HG02973 (cell line): Measurements from ENCODE around the gene SYCE1.
"Not testable (repeated sequence)": the region's sequence is repeated elsewhere in the genome, so short reads cannot be mapped to it uniquely, and the experiment has no call there.

Experiments used
- ATAC-seq: cut with Tn5 transposase; IDR thresholded peaks from one replicate; pipeline ENCODE4 v1.9.1; 2021; ENCODE audit warnings: moderate library complexity; ENCODE audit not compliant: unreplicated experiment

The SYCE1 gene

DNA sequence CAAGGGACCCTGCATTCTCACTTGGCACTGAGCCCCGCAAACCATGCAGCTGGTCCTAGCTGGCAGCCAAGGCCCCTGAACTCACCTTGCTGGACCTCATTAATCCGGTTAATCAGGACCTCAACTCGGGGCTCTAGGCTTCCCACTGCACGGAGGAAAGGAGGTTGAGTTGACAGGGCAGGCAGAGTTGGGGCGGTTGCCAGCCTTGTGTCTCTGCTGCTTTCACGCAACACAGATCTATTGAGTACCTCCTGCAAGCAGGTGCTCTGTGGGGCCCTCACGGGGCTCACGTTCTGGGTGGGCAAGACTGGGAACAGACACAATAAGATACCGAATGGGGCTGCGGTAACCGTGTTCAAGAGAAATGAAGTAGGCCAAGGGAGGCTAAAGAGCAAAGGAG lies 6.2 kb downstream of the SYCE1 start:
- no peak for ATAC-seq

DNA sequence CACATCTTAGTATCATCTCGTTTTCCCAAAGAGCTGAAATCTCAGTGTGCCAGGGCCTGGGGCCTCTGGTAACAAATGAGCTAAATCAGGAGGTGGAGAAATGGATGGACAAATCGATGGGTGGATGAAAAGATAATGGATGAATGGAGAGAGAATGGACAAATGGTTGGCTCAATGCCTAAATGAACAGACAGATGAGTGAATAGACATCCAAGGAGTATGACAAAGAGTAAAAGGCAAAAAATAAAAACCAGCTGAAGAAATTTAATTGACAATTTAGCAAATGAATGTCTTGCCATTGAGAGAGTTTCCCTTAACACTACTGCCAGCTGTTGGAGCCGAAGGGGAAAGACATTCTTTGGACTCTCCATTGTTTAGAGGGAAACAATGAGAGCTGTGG lies 8.0 kb downstream of the SYCE1 start:
- no peak for ATAC-seq

DNA sequence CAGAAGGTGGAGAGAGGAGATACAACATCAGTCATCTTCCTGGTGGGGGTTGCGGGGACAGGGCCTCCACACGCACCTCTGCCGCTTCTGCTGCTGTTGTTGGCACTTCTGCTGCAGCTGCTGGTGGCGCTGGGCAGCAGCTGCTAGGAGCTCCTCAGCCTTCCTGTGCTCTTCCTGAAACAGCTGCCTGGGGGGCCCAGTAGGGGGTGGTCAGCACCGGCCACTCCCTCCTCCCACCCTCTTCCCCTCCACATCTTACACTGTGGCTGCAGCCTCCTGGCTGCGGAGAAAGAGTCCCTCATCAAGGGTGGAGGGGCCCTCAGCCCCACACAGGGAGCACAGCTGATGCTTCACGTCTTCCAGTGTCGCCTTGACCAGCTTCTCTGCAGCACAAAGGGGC lies 9.9 kb downstream of the SYCE1 start:
- no peak for ATAC-seq

DNA sequence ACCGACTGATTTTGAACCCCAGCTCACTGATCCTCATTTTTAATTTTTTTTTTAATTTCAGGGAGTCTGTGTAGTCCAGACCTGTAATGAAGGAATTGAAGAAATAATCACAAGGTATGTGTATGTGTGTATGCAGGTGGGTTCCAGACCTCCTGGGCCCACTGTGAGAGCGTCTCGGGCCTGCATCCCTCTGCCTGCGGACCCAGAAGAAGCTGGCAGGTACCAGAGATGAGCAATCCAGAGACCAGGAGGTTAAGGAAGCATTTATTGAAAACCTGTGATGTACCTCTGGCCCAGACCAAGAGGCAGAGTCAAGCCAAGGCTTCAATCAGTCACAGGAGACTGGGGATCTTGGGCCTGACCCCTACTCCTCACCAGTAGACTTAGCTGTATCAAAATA lies 10.8 kb downstream of the SYCE1 start:
- ATAC-seq = no peak

DNA sequence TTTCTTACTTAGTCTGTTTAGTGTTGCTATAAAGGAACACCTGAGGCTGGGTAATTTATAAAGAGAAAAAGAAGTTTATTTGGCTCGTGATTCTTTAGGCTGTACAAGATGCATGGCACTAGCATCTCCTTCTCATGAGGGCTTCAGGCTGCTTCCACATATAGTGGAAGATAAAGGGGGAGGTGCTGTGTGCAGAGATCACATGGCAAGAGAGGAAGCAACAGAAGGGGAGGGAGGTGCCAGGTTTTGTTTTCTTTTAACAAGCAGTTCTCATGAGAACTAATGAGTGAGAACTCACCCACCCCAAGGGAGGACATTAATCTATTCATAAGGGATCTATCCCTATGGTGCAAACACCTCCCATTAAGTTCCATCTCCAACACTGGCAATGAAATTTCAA lies 20.9 kb downstream of the SYCE1 start:
- ATAC-seq = no peak

DNA sequence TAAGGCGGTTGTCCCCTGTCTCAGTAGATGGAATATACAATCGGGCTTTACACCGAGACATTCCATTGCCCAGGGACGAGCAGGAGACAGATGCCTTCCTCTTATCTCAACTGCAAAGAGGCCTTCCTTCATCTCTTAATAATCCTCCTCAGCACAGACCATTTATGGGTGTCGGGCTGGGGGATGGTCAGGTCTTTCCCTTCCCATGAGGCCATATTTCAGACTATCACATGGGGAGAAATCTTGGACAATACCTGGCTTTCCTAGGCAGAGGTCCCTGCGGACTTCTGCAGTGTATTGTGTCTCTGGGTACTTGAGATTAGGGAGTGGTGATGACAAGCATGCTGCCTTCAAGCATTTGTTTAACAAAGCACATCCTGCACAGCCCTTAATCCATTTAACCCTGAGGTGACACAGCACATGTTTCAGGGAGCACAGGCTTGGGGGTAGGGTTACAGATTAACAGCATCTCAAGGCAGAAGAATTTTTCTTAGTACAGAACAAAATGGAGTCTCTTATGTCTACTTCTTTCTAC lies 23.9 kb downstream of the SYCE1 start:
- ATAC-seq = not testable (repeated sequence)

DNA sequence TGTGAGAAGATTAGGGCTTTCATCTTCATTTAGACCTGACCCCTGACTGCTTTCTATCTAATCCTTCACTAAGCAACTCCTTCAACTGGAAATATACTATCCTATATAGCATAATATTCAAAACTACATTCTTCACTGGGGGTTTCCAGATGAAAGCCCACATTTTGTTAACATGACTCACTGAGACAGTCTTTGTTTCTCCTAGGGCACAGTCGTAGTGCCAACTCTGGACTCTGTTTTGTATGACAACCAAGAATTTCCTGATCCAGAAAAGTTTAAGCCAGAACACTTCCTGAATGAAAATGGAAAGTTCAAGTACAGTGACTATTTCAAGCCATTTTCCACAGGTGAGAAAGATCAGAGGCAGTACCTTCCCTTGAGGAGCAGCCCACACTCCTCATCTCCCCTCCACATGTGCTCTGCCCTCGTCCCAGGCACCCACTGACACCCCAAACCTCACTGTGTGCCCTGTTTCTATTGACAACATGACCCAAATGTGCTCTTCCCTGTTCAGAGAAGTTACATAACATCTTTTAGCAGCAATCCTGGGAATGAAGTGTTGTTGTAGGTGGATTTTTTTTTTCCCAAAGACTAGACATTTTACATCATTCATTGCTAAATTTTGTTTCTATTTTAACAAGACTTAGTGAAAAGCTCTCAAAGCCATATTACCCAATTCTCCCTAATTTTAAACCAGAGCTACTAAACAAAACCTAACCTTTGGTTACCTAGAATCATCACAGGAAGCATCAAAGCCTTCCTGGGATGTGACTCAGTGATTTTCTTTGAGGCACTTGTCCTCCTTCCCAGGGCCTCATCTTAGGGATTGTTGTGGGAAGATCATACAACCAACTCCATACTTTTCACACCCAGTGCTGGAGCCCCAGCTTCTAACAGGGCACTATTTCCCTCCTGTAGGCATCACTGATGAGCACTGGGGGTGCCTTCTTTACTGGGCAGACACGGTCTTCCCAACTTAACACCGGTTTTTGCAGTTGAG lies 27.5 kb downstream of the SYCE1 start:
- ATAC-seq = no peak

DNA sequence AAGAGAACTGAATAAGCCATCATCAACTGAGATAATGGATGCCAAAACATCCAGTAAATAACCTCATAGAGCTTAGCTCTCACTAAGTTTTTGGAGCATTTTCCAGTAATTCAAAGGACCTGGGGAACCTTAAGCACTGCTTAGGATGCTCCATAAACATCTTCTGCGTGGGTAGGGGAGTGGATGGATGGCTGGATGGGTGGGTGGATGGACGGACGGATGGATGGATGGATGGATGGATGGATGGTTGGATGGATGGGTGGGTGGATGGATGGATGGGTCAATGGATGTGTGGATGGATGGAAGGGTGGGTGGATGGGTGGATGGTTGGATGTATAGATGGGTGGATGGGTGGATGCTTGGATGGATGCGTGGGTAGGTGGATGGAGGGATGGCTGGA lies 29.2 kb downstream of the SYCE1 start:
- ATAC-seq = no peak

DNA sequence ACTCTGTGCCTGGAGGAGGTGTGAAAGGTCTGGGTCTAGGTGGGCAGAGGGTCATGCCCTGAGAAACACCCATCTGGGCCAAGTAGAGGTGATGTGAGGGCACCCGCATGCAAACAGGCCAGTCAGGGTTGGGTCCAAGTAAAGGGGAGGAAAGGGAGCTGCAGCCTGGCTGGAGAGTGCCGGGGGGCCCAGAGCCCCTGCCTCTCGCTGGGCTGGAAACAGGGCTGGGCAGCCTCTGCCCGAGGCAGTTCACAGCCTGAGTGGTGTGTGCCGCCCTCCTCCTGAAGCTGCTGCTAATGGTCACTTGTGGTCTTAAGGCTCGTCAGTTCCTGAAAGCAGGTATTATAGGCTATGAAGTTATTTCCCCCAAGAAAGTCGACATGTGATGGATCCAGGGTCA lies 31.0 kb downstream of the SYCE1 start:
- no peak for ATAC-seq

DNA sequence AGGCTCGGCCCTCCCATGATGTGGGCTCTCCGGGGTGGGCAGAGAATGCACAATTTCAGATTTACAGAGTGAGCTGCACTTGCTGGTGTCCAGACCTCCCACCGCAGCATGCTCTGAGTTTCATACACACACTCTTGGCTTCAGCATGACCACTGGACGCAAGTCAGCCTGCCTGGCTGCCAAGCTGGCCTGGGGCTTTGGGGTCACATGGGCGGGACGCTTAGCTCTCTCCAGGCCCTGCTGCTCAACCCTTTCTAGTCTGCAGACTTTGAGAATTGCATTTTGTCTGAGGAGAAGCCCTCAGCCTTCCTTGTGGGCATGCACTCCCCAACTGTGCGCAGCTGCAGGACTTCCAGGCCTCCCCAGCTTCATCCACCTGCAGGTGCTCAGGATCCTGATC lies 32.5 kb downstream of the SYCE1 start:
- ATAC-seq = no peak

DNA sequence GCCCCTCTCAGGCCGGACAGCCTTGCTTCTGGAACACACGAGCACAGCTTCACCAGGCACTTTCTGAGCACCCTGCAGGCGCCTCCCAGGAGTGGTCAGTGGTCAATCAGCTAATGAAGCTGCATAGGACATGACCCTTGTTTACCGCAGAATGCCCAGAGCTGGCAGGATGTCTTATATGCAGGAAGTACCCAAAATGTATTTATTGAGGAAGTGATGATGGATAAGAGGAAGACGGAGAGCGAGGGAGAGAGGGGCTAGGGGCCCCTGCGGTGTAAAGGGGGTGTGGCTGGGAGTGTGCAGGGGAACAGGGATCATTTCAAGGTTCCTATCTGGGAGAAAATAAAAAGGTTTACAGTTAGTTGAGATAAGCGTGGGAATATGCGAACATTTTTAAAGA lies 34.9 kb downstream of the SYCE1 start:
- no peak for ATAC-seq

DNA sequence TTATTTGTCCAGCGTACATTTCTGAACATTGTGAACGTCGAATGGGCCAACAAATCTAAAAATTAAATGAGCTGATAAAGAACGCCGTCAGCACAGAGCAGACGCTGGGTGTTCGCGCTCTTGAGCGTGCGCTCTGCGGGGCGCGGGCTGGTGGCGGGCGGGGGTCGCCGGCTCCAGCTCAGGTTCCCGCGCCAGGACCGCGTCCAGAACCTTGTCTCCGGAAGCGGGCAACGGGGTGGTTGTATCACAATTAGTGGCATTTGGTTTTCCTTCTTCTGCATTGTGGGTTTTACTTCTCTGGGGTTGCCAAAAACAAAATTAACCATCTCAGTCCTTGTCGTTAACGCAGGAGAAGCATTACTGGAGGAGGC lies 35.8 kb downstream of the SYCE1 start:
- no peak for ATAC-seq

DNA sequence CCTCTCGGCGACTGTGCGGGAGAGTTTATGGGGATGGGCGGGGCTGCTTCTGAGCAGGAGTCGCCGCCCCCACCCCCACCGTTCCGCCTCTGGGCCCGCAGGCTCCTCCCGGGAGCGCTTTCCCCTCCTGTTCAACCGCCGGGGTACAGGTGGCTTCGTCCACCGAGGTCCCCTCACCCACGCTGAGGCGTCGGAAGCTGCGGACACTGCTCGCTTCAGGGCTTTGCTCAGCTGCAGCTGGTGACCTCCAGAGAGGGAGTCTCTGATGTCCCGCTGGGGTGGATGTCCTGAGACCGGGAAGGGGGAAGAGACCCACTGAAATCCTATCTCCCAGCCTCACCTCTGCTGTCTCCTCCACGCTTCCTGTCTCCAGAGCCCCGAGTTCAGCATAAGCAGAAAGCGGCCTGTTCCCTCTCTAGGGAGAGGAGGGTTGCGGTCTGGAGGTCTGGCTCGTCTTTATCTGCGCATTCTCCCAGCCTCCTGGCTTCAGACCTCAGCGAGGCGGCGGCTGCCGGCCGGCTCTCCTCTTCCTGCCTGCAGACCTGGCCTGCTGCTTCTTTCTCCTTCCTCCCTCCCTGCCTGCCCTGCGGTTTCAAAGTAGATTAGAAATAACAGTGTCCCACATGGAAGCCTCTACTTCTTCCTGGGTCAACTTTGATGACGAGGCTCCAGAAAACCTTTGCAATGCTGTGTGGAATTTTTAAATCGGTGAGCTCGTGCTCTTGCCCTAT lies 36.4 kb downstream of the SYCE1 start:
- no peak for ATAC-seq

DNA sequence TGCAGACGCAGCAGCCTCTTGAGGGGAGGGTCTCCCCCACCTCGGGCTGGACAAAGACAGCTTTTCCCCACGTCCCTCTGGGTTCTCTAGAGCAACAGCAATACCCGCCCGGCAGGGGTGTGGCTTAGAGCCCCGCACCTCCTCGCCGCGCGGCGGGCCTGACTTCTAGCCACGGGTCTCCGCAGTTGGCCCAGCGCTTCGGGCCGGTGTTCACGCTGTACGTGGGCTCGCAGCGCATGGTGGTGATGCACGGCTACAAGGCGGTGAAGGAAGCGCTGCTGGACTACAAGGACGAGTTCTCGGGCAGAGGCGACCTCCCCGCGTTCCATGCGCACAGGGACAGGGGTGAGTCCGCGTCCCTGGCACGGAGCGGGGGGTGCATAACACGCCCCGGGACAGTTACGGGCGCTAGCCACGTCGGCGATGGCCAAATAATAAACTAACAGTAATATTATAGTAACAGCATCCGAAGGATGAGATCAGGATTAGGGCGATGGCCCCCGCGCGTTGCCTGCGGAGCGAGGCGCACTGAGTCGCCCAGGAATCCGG lies 37.0 kb downstream of the SYCE1 start:
- ATAC-seq = no peak

DNA sequence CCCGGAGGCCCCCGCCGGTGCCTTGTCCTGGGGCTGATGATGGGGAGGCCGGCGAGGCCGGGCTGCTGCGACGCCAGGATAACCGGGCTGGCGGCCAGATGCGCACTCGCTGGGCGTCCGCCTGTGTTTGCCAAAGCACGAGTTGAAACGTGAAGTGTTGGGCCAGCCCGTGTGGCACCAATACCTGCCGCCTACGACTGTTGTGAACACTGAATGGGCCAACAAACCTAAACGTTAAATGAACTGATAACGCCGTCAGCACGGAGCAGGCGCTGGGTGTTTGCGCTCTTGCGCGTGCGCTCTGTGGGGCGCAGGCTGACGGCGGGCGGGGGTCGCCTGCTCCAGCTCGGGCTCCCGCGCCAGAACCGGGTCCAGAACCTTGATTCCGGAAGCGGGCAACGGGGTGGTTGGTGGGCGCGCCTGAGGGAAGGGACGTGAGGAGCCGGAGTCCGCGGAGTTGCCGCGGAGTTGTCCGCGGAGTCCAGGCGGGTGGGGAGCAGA lies 37.6 kb downstream of the SYCE1 start:
- ATAC-seq = no peak

DNA sequence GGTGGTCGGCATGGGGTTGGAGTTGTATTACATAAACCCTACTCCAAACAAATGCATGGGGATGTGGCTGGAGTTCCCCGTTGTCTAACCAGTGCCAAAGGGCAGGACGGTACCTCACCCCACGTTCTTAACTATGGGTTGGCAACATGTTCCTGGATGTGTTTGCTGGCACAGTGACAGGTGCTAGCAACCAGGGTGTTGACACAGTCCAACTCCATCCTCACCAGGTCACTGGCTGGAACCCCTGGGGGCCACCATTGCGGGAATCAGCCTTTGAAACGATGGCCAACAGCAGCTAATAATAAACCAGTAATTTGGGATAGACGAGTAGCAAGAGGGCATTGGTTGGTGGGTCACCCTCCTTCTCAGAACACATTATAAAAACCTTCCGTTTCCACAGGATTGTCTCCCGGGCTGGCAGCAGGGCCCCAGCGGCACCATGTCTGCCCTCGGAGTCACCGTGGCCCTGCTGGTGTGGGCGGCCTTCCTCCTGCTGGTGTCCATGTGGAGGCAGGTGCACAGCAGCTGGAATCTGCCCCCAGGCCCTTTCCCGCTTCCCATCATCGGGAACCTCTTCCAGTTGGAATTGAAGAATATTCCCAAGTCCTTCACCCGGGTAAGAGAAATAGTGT lies 38.3 kb downstream of the SYCE1 start, which contains the start of gene CYP2E1:
CYP2E1 (plus strand) TSS at position 407 of the 632 bp plus-strand sequence; CDS start at position 440, 33 bp downstream.
- no peak for ATAC-seq

DNA sequence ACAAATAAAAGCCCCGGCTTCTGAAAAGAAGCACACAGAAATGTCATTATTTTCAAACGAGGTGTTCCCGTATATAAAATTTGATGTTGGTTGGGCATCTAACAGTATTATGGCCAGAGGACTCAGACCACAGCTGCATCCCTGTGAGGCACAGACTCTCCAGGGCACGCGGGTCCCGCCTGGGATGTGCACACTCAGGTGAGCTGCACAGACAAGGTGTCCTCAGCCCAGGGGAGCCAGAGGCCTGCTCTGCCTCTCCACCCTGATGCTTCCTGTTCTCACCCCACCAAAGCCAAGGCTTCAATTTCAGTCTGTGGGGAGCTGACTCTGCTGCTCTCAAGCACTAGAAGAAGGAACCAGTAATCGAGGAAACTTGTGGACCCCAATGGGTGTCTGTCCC lies 39.9 kb downstream of the SYCE1 start:
- no peak for ATAC-seq

DNA sequence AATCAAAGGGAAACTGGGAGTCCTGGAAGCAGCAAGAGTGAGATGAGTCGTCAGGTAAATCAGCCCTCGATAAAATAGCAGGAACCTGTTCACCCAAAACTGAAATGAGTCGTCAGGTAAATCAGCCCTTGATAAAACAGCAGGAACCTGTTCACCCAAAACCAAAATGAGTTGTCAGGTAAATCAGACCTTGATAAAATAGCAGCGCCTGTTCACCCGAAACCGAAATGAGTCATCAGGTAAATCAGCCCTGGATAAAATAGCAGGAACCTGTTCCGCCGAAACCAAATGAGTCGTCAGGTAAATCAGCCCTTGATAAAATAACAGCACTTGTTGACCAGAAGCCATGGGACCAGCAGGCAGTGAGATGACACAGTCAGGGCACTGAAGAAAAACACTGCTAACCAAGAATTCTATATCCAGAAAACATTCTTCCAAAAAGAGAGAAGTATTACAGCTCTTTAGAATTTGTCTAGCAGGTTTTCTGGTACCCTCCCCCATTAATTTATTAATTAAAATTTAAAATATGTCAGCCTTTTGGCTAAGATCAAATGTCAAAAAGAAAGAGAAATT lies 41.7 kb downstream of the SYCE1 start:
- ATAC-seq = no peak

DNA sequence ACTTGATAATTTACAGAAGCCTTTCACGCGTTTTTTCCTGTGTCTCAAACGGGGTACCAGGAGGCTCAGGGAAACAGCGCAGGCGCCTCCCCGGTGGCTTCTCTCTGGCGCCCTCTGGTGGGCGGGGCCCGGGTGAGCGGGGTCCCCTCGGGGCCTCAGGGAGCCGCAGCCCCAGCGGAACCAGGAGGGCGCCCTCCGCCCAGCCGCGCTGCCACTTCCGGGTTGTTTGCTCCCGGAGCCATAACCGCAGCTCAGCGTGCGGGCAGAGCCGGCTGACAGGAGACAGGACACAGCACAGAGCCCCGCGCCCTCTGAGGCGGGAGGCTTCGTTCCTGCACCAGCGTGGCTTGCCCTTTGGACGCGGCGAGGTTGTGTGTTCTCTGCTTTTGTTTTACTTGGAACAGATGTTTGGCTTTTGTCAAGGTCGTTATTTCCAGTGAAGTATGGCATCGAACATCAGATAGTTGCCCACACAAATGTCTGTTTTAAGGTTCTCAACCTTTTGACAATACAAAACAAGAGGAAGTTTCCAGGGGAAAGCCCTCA lies 45.1 kb downstream of the SYCE1 start:
- ATAC-seq = peak; percentile 97

DNA sequence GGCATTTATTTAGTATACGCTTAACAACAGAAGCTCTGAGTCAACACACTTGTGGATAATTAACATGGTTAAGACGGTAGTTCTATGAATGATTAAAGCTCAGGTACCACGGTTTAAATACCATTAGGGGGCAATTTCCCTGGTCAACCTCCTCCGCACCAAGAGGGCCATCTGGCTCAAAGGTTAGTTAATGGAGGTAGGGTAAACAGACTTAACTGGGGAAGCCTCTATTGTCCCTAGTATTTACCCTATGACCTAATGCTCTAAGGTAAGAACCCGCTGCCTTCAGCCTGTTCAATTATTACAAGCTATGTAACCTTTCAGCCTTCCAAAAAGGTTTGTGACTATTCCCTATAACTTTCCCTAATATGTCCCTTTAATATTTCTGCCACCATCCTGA lies 46.9 kb downstream of the SYCE1 start:
- ATAC-seq = not testable (repeated sequence)
